ENCODE results near the gene TRPM2.

TRPM2 gene

GRCh38 chr21:44489962-44490361 is 136.5 kb downstream of the TRPM2 start:
- DNase-seq (ENCODE audit: low read depth), result no peak
- TF ChIP-seq, protein P1, sequence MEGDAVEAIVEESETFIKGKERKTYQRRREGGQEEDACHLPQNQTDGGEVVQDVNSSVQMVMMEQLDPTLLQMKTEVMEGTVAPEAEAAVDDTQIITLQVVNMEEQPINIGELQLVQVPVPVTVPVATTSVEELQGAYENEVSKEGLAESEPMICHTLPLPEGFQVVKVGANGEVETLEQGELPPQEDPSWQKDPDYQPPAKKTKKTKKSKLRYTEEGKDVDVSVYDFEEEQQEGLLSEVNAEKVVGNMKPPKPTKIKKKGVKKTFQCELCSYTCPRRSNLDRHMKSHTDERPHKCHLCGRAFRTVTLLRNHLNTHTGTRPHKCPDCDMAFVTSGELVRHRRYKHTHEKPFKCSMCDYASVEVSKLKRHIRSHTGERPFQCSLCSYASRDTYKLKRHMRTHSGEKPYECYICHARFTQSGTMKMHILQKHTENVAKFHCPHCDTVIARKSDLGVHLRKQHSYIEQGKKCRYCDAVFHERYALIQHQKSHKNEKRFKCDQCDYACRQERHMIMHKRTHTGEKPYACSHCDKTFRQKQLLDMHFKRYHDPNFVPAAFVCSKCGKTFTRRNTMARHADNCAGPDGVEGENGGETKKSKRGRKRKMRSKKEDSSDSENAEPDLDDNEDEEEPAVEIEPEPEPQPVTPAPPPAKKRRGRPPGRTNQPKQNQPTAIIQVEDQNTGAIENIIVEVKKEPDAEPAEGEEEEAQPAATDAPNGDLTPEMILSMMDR (IDR thresholded peaks at IDR 0.05; ENCODE audit: low read depth, low read length, missing control alignments), result peak; percentile 23
- H3K4me3 ChIP-seq (ENCODE audit: low read depth, low read length), result no peak overlapping the region

GRCh38 chr21:44490405-44490804 is 137.0 kb downstream of the TRPM2 start:
- no peak overlapping the region for H3K4me3 ChIP-seq (ENCODE audit: low read depth, low read length)
- DNase-seq (ENCODE audit: low read depth), result no peak
- TF ChIP-seq, protein P1 (IDR thresholded peaks at IDR 0.05; ENCODE audit: low read depth, low read length, missing control alignments), result no peak

- DNase-seq (ENCODE audit: low read depth), result no peak
- no peak overlapping the region for H3K4me3 ChIP-seq (ENCODE audit: low read depth, low read length)
- TF ChIP-seq, protein P1 (IDR thresholded peaks at IDR 0.05; ENCODE audit: low read depth, low read length, missing control alignments), result no peak
Observed at GRCh38 chr21:44490816-44491215, 137.4 kb downstream of the TRPM2 start.
